Right hindlimb (tissue), 1 donor: ENCODE data around the gene MAPK8.
A peak's percentile ranks its signal among the peaks of the same experiment; 100 is the strongest.
"Not testable (repeated sequence)": the region's sequence is repeated elsewhere in the genome, so short reads cannot be mapped to it uniquely, and the experiment has no call there.

Source experiments
- DNase-seq: peaks from one replicate; pipeline ENCODE4 v3.0.0-alpha.2; 2018

Gene MAPK8

GRCh38 chr10:48306265-48306869 lies at the start of gene MAPK8:
TSS of gene MAPK8 (plus strand) at chr10:48306677. CDS start at chr10:48401661, 94,984 bp downstream.
- peak; percentile 90 for DNase-seq

DNA sequence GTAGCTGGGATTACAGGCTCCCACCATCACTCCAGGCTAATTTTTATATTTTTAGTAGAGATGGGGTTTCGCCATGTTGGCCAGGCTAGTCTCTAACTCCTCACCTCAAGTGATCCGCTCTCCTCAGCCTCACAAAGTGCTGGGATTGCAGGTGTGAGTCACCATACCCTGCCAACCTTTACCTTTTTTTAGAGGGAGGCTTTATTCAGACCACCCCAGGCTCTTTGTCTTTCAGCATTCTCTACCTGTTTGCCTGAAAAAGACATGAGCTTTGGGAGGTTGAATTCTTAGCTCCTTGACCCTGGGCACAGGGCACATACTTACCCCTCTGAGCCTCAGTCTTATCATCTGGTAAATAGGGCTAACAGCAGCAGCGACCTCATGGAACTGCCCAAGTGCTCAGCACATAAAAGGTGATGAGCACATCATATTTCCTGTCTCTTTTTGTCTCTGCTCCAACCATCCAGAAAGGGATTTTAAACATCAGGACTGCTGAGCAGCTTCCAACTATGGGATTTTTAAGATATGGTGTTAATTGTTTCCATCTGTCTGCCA lies 49.0 kb upstream of the MAPK8 start:
- DNase-seq, result no peak

GRCh38 chr10:48258105-48258504 lies 48.4 kb upstream of the MAPK8 start:
- DNase-seq, result no peak

DNA sequence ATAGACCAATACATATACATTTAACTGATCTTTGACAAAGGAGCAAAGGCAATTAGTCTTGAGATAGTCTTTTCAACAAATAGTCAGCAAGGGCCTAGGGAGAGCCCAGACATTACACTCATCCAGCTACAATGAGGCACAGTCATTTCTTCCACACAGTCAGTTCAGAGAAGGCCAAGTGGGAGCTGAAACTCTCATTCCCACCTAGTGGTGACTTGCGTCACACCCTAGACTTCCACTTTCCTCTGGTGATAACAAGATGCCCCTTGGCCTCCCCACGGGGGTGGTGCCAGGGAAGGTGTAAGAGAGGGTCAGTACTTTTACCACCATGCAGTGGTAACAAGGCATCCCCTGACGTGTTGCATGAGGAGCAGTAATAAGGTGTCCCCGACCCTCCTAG lies 39.9 kb upstream of the MAPK8 start:
- DNase-seq, result no peak

GRCh38 chr10:48271047-48271730 lies 35.3 kb upstream of the MAPK8 start:
- no peak for DNase-seq

GRCh38 chr10:48272682-48273081 lies 33.8 kb upstream of the MAPK8 start:
- DNase-seq, result no peak

- DNase-seq, result no peak
These were observed 32.7 kb upstream of the MAPK8 start for GRCh38 chr10:48273741-48274140.

- DNase-seq, result no peak
These were observed 31.8 kb upstream of the MAPK8 start, which contains the start of gene FRMPD2 for GRCh38 chr10:48274636-48275035. TSS of gene FRMPD2 (minus strand) at chr10:48274696. CDS start at chr10:48274567, 129 bp downstream.

DNA sequence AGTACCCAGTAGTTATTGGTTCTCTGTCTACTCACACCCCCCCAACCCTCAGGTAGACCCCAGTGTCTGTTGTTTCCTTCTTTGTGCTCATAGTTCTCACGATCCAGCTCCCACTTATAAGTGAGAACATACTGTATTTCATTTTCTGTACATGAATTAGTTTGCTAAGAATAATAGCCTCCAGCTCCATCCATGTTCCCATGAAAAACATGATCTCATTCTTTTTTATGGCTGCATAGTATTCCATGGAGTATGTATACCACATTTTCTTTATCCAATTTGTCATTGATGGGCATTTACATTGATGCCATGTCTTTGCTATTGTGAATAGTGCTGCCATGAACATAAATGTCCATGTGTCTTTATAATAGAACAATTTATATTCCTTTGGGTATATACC lies 29.4 kb upstream of the MAPK8 start:
- no peak for DNase-seq

DNA sequence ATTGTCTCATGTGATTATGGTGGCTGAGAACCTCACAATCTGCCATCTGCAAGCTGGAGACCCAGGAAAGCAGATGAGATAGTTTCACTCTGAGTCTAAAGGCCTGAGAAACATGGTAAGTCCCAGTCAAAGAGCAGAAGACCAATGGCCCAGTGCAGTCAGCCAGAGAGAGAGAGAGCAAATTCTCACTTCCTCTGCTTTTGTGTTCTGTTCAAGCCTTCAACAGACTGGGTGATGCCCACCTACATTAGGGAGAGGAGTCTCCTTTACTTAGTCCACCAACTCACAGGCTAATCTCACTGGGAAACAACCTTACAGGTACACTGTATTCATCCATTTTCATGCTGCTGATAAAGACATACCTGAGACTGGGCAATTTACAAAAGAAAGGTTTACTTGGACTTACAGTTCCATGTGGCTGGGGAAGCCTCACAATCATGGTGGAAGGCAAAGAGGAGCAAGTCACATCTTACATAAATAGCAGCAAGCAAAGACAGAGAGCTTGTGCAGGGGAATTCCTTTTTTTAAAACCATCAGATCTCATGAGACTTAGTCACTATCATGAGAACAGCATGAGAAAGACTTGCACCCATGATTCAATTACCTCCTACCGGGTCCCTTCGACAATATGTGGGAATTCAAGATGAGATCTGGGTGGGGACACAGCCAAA lies 27.3 kb upstream of the MAPK8 start:
- DNase-seq, result no peak

- not testable (repeated sequence) for DNase-seq
These were observed 24.8 kb upstream of the MAPK8 start for GRCh38 chr10:48281697-48282096.

GRCh38 chr10:48282829-48283228 lies 23.6 kb upstream of the MAPK8 start:
- no peak for DNase-seq

DNA sequence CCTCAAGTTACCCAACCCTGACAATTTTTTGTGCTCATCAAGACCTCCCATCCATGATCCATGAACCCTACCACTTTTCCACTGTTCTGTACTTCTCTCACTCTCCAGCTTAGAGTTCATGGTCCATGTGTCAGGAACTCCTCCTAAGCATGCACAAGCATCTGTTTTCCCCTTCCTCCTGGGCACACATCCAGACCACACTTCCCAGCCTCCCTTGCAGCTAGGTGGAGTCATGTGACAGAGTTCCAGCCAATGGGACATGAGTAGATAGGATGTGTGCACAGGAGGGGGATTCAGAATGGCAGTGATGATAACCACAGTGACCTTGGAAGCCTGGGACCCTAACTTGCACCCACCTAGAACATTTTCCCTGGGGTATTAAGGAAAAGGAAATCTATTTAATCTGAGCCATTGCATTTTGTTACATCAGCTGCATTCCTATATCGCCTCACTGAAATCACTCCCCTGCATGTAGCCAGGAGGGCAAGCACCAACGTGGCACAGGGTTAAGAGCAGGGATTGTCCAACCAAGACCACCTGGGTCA lies 22.4 kb upstream of the MAPK8 start:
- DNase-seq, result no peak

DNA sequence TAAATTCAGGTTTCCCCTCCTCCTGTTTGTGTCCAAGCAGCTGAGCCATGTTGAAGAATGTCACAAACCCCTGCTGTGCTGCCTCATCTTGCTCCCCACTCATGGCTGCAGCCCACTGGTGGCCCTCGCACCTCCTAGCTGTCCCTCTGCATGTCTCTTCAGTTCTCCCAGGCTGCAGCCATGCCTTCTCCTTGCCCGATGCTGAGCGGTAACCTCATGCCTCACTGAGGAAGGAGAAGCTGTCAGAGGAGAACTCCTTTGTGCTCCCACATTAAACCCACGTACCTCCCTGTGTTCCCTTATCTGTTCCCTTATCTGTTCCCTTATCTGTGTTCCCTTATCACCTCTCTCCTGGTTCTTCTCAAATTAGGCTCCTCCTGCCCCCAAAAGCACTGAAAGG lies 21.7 kb upstream of the MAPK8 start:
- DNase-seq, result no peak

DNA sequence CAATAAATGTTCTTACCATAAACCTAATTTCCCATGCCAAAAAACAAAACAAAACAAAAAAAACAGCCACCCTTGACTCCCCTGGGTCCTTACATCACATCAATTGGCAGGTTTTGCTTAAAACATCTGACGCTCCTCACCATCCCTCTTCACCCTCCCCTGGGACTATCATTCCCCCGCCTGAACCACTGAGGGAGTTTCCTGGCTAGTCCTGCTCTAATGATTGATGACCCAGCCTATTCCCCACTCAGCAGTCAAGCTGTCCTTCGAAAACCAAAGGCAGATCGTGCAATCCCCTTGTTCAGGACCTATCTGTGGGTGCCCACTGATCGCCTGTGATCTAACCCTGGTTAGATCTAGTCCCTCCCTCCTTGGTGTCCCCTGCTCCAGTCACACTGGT lies 20.8 kb upstream of the MAPK8 start:
- DNase-seq, result no peak

GRCh38 chr10:48286356-48286755 lies 20.1 kb upstream of the MAPK8 start:
- DNase-seq, result no peak

DNA sequence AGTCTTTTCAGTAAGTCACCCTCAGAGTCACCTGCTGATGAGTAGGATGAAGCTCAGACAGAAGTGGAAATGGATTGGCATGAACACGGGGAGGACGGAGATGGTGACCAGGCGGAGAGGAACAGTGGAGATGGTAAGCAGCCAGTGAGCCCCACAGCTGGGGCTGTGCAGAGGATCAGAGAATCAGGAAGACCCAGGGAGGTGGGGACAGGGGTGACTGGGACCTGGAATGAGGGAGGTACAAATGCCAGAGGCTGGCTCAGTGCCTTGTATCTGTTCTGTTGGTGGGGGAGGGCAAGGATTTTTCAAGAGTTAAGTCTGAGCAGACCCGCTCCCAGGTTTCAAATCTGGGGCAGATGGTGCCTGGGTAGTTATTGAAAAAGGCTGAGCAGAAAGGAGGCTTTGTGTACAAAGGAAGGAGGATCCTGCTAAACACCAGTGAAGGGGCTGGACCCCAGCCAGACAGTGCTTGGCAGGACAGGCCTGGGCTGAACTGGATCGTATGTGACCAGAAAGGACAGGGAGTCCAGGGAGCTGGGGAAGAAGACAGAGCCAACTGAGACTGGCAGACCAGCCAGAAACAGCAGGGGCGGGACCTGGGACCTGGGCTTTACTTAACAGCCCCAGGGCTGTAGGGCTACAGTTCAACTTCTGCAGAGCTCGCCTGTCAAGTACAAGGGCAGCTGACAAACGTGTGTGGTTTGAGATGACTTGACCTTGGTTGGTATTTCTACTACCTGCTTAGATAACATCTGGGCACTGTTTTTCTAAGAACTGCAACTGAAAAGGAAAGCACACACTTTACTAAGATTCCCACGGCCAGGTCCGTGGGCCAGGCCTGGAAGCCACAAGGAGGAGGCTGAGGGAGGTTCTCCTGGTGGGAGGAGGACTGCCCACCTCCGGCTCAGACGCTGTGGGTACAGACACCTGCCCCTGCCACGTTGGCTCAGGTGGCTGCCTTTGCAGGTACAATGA lies 18.8 kb upstream of the MAPK8 start:
- DNase-seq, result peak; percentile 53

DNA sequence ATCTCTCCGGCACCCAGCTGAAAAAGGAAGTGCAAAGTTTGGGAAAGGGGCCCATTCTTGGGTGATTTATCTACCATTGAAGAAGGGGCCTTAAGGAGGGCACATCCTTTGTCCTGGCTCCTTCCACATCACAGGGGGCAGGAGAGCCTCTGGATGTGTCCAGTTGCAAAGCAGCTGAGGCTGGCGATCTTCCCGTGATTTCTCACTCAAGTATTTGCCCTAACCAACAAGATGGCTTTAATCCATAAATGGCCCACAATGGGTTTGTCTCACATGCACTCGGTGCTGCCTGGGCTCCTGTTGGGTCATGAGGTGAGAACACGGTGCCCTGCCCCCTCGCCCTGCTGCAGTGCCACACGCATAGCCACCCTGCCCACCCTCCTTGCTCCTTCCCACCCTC lies 17.8 kb upstream of the MAPK8 start:
- no peak for DNase-seq

GRCh38 chr10:48289501-48290238 lies 16.8 kb upstream of the MAPK8 start:
- DNase-seq, result peak; percentile 51

DNA sequence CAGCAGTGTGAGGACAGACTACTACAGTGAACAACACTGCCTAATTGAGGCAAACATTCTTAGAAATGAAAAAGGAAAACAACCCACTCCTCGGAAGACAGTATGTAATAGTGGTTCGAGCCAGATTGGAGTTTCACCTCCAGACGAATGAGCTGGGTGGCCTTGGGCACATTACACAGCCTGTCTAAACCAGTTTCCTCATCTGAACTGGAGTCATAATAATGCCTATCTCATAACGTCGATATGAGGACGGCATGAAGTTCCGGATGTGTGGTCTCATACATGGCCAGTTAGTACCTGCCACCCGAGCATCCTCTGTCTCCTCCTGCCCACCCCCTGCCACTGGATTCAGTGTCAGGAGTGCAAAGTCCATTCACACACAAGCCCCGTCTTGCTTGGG lies 16.2 kb upstream of the MAPK8 start:
- DNase-seq, result no peak

DNA sequence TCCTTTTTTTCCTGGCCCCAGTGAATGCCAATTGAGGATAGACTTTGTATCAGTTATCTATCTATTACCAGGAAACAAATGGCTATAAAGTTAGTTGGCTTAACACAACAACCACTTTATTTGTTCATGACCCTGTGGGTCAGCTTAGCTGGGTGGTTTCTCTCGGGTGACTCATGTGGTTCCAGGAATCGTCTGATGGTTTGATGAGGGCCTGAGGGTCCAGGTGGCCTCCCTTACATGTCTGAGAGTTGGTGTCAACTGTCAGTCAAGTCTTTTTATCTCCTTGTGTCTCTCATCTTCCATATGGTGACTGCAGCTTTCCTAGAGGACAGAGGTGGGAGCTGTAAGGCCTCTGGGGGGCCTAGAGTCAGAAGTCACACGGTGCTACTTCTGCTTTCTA lies 15.3 kb upstream of the MAPK8 start:
- no peak for DNase-seq

- DNase-seq, result no peak
These were observed 13.9 kb upstream of the MAPK8 start for GRCh38 chr10:48292616-48293015.
